ENCODE measurements around the gene AOAH. TPM values are rescaled to one million over a fixed set of nuclear protein-coding genes. Genes with fewer than 3 reads are reported as not detected.
A peak's percentile ranks its signal among the peaks of the same experiment; 100 is the strongest.

AOAH gene
- total and polyA plus RNA-seq, 2 experiments from 2014 or later, result not detected

GRCh38 chr7:36659172-36659516, 65.2 kb downstream of the AOAH start:
- in situ Hi-C loops (cut with MboI), result no loop called here
- Histone ChIP-seq H3K4me3 (peak overlapping the region; percentile 53), H3K9ac (peak overlapping the region; percentile 77), H3K4me2 (ENCODE audit: unreplicated experiment) (peak overlapping the region; percentile 68), H3K9me3 (ENCODE audit: low read depth) (no peaks in the 10 kb centered on the region), H2AFZ (no peak overlapping the region), H3K27me3 (replicated peaks; ENCODE audit: insufficient read depth) (no peaks in the 10 kb centered on the region), H3K4me1 (ENCODE audit: insufficient read depth) (peaks cover 26% of the 10 kb centered on the region), H3K9me2 (ENCODE audit: insufficient read depth) (no peaks in the 10 kb centered on the region), H3K27ac (peak overlapping the region; percentile 96), H3K79me2 (ENCODE audit: insufficient read depth) (no peaks in the 10 kb centered on the region), H3K36me3 (ENCODE audit: low read depth) (no peaks in the 10 kb centered on the region), H3F3A (ENCODE audit: insufficient read depth) (peaks cover 17% of the 10 kb centered on the region), H4K20me1 (ENCODE audit: insufficient read depth) (no peaks in the 10 kb centered on the region)
- DNase-seq, result peak; percentile 93
- TF ChIP-seq EZH2phosphoT487 (IDR thresholded peaks at IDR 0.05; ENCODE audit: insufficient read depth, low read depth) (no peak), EZH2 (IDR thresholded peaks at IDR 0.05; ENCODE audit: insufficient read depth, poor library complexity, severe bottlenecking) (no peak)
- WGBS, 2 experiments (ENCODE audit: low coverage in 1 of 2, low lambda C conversion rate in 2 of 2, missing lambda C conversion rate in 2 of 2), result 14 to 15% methylated on average over 4 of the region's 4 CpGs

GRCh38 chr7:36658335-36659171, 65.7 kb downstream of the AOAH start:
- H3K36me3 ChIP-seq (ENCODE audit: low read depth), result no peaks in the 10 kb centered on the region
- H2AFZ ChIP-seq, result no peak overlapping the region
- H3K4me2 ChIP-seq (ENCODE audit: unreplicated experiment), result peak overlapping the region; percentile 68
- in situ Hi-C loops (cut with MboI), result no loop called here
- H3F3A ChIP-seq (ENCODE audit: insufficient read depth), result peaks cover 21% of the 10 kb centered on the region
- TF ChIP-seq EZH2 (IDR thresholded peaks at IDR 0.05; ENCODE audit: insufficient read depth, poor library complexity, severe bottlenecking) (no peak), EZH2phosphoT487 (IDR thresholded peaks at IDR 0.05; ENCODE audit: insufficient read depth, low read depth) (no peak)
- H3K4me3 ChIP-seq, result peak overlapping the region; percentile 53
- peaks cover 30% of the 10 kb centered on the region for H3K4me1 ChIP-seq (ENCODE audit: insufficient read depth)
- H4K20me1 ChIP-seq (ENCODE audit: insufficient read depth), result no peaks in the 10 kb centered on the region
- H3K27me3 ChIP-seq (replicated peaks; ENCODE audit: insufficient read depth), result no peaks in the 10 kb centered on the region
- no peaks in the 10 kb centered on the region for H3K9me3 ChIP-seq (ENCODE audit: low read depth)
- H3K9ac ChIP-seq, result peak overlapping the region; percentile 77
- DNase-seq, result peak; percentile 96
- H3K27ac ChIP-seq, result peak overlapping the region; percentile 96
- WGBS, 2 experiments (ENCODE audit: low coverage in 1 of 2, low lambda C conversion rate in 2 of 2, missing lambda C conversion rate in 2 of 2), result 53 to 54% methylated on average over 8 of the region's 8 CpGs
- no peaks in the 10 kb centered on the region for H3K9me2 ChIP-seq (ENCODE audit: insufficient read depth)
- no peaks in the 10 kb centered on the region for H3K79me2 ChIP-seq (ENCODE audit: insufficient read depth)

- in situ Hi-C loops (cut with MboI), result no loop called here
- Histone ChIP-seq H3K4me2 (ENCODE audit: unreplicated experiment) (no peak overlapping the region), H3K27ac (no peak overlapping the region), H3K9ac (no peak overlapping the region), H3K4me1 (ENCODE audit: insufficient read depth) (peaks cover 44% of the 10 kb centered on the region), H3K9me2 (ENCODE audit: insufficient read depth) (no peaks in the 10 kb centered on the region), H2AFZ (no peak overlapping the region), H3K9me3 (ENCODE audit: low read depth) (no peaks in the 10 kb centered on the region), H4K20me1 (ENCODE audit: insufficient read depth) (no peaks in the 10 kb centered on the region), H3K79me2 (ENCODE audit: insufficient read depth) (no peaks in the 10 kb centered on the region), H3K36me3 (ENCODE audit: low read depth) (no peaks in the 10 kb centered on the region), H3K4me3 (no peak overlapping the region), H3K27me3 (replicated peaks; ENCODE audit: insufficient read depth) (no peaks in the 10 kb centered on the region), H3F3A (ENCODE audit: insufficient read depth) (peaks cover 35% of the 10 kb centered on the region)
- TF ChIP-seq EZH2phosphoT487 (IDR thresholded peaks at IDR 0.05; ENCODE audit: insufficient read depth, low read depth), result no peak
- no peak for TF ChIP-seq EZH2 (IDR thresholded peaks at IDR 0.05; ENCODE audit: insufficient read depth, poor library complexity, severe bottlenecking)
- WGBS, 2 experiments (ENCODE audit: low coverage in 1 of 2, low lambda C conversion rate in 2 of 2, missing lambda C conversion rate in 2 of 2), result 92 to 93% methylated on average over 8 of the region's 8 CpGs
- DNase-seq, result no peak
Observed at GRCh38 chr7:36657036-36657660, 67.1 kb downstream of the AOAH start.

- Histone ChIP-seq H2AFZ (no peak overlapping the region), H3K9me3 (ENCODE audit: low read depth) (no peaks in the 10 kb centered on the region), H3K27ac (no peak overlapping the region), H3K36me3 (ENCODE audit: low read depth) (no peaks in the 10 kb centered on the region), H3K9me2 (ENCODE audit: insufficient read depth) (no peaks in the 10 kb centered on the region), H3K4me1 (ENCODE audit: insufficient read depth) (peaks cover 43% of the 10 kb centered on the region), H3K79me2 (ENCODE audit: insufficient read depth) (no peaks in the 10 kb centered on the region), H4K20me1 (ENCODE audit: insufficient read depth) (no peaks in the 10 kb centered on the region), H3F3A (ENCODE audit: insufficient read depth) (peaks cover 40% of the 10 kb centered on the region), H3K4me3 (no peak overlapping the region), H3K4me2 (ENCODE audit: unreplicated experiment) (no peak overlapping the region), H3K9ac (no peak overlapping the region), H3K27me3 (replicated peaks; ENCODE audit: insufficient read depth) (no peaks in the 10 kb centered on the region)
- in situ Hi-C loops (cut with MboI), result no loop called here
- DNase-seq, result no peak
- TF ChIP-seq EZH2 (IDR thresholded peaks at IDR 0.05; ENCODE audit: insufficient read depth, poor library complexity, severe bottlenecking), result no peak
- no peak for TF ChIP-seq EZH2phosphoT487 (IDR thresholded peaks at IDR 0.05; ENCODE audit: insufficient read depth, low read depth)
- WGBS, 2 experiments (ENCODE audit: low coverage in 1 of 2, low lambda C conversion rate in 2 of 2, missing lambda C conversion rate in 2 of 2), result 88% methylated on average over 6 of the region's 6 CpGs
Observed at GRCh38 chr7:36654436-36654835, 69.9 kb downstream of the AOAH start.

All from GM23248 (cell line).